Measurements from ENCODE around the gene GDA. TPM values are rescaled to one million over a fixed set of nuclear protein-coding genes. Genes with fewer than 3 reads are reported as not detected.

The GDA gene
- total RNA-seq, 1 donor from 2014 or later = 1.2 TPM

DNA sequence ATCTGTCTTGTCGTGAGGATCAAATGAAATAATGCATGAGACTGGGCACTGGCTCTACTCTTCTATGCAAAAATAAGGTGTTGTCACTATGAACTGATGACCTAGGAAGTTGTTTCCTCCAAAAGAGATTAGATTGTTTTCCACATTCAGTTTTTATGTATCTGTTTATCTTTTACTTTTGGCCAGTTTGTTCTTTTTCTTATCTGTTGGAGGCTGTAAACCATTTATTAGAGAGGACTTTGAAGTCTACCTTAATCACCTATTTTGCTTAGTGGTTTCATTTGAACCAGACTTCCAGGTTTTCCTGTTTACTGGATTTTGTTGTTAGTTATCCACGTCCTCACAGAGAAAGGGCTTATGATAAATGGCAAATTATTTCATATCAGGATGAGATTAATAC lies 21.5 kb upstream of the GDA start:
- peaks cover 3% of the 10 kb centered on the region for H3K27me3 Mint-ChIP-seq (ENCODE audit: unreplicated experiment)
- no peak overlapping the region for H3K4me3 Mint-ChIP-seq (ENCODE audit: unreplicated experiment)
- H3K9me3 Mint-ChIP-seq (ENCODE audit: unreplicated experiment) = no peaks in the 10 kb centered on the region
- no peak for DNase-seq
- no peak overlapping the region for H3K27ac Mint-ChIP-seq (ENCODE audit: unreplicated experiment)
- no peaks in the 10 kb centered on the region for H3K36me3 Mint-ChIP-seq (ENCODE audit: unreplicated experiment)
- TF ChIP-seq, protein P1, sequence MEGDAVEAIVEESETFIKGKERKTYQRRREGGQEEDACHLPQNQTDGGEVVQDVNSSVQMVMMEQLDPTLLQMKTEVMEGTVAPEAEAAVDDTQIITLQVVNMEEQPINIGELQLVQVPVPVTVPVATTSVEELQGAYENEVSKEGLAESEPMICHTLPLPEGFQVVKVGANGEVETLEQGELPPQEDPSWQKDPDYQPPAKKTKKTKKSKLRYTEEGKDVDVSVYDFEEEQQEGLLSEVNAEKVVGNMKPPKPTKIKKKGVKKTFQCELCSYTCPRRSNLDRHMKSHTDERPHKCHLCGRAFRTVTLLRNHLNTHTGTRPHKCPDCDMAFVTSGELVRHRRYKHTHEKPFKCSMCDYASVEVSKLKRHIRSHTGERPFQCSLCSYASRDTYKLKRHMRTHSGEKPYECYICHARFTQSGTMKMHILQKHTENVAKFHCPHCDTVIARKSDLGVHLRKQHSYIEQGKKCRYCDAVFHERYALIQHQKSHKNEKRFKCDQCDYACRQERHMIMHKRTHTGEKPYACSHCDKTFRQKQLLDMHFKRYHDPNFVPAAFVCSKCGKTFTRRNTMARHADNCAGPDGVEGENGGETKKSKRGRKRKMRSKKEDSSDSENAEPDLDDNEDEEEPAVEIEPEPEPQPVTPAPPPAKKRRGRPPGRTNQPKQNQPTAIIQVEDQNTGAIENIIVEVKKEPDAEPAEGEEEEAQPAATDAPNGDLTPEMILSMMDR (IDR thresholded peaks at IDR 0.05; ENCODE audit: partially characterized antibody, unreplicated experiment) = no peak
- no peaks in the 10 kb centered on the region for H3K4me1 Mint-ChIP-seq (ENCODE audit: low read depth, unreplicated experiment)

DNA sequence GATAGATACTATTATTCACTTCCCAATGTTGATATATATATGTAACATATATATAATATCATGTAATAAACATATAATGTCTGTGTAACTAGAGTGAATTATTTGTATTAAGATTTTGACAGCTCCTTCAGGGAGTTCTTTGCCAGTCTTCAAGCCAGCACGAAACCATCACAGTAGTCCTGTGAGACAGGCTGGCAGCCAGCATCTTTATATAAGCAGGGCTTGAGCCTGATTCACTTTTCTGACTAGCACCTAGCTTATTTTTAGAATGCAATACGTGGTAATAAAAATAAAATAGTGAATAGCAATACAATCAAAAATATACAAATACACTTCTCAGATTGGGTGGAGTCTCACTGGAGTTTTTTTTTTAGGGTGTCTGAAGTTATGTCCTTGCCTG lies 20.7 kb upstream of the GDA start:
- no peak for DNase-seq
- no peaks in the 10 kb centered on the region for H3K9me3 Mint-ChIP-seq (ENCODE audit: unreplicated experiment)
- H3K4me1 Mint-ChIP-seq (ENCODE audit: low read depth, unreplicated experiment) = no peaks in the 10 kb centered on the region
- H3K36me3 Mint-ChIP-seq (ENCODE audit: unreplicated experiment) = no peaks in the 10 kb centered on the region
- H3K27me3 Mint-ChIP-seq (ENCODE audit: unreplicated experiment) = peaks cover 3% of the 10 kb centered on the region
- no peak overlapping the region for H3K27ac Mint-ChIP-seq (ENCODE audit: unreplicated experiment)
- TF ChIP-seq, protein P1 (IDR thresholded peaks at IDR 0.05; ENCODE audit: partially characterized antibody, unreplicated experiment) = no peak
- H3K4me3 Mint-ChIP-seq (ENCODE audit: unreplicated experiment) = no peak overlapping the region

DNA sequence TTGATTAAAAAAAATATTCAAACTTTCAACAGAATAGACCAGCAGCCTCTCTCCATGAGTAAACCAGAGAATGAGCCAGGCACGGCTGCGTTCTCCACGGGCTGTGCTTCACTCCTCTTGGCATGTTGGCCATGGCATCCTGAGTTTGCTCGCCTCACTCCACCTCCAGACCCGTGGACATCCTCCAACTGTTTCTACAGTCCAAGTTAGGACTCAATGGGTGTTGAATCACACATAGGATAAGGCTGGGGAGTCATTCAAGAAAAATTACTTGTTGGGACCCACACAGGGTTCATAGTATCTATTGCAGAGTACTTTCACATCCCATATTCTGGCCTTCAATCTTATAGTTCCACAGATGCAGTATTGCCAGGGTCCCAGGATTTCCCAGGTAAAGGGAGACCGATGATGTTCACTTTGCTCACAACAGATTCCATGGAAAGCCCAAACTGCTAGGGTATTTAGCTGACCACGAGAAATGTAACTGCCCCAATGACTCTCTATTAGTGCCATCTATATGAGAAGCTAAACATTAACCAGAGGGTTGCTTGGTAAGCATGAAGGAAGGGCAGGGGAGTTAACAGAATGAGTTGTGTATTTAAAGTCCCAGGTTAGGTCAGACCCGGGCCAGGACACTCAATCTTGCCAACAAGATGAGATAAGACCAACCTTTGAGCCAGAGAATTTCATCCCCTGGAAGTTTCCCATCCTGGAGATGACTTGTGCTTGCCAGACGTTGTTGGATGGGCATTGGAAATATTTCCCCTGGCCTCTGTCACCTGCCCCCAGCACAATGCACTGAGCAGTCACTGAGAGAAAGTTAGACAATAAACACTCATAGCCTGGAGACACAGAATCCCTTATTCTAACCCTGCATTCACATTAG lies 19.7 kb upstream of the GDA start:
- no peaks in the 10 kb centered on the region for H3K36me3 Mint-ChIP-seq (ENCODE audit: unreplicated experiment)
- peaks cover 3% of the 10 kb centered on the region for H3K27me3 Mint-ChIP-seq (ENCODE audit: unreplicated experiment)
- no peaks in the 10 kb centered on the region for H3K4me1 Mint-ChIP-seq (ENCODE audit: low read depth, unreplicated experiment)
- no peak overlapping the region for H3K27ac Mint-ChIP-seq (ENCODE audit: unreplicated experiment)
- no peak overlapping the region for H3K4me3 Mint-ChIP-seq (ENCODE audit: unreplicated experiment)
- TF ChIP-seq, protein P1 (IDR thresholded peaks at IDR 0.05; ENCODE audit: partially characterized antibody, unreplicated experiment) = no peak
- DNase-seq = no peak
- H3K9me3 Mint-ChIP-seq (ENCODE audit: unreplicated experiment) = no peaks in the 10 kb centered on the region

DNA sequence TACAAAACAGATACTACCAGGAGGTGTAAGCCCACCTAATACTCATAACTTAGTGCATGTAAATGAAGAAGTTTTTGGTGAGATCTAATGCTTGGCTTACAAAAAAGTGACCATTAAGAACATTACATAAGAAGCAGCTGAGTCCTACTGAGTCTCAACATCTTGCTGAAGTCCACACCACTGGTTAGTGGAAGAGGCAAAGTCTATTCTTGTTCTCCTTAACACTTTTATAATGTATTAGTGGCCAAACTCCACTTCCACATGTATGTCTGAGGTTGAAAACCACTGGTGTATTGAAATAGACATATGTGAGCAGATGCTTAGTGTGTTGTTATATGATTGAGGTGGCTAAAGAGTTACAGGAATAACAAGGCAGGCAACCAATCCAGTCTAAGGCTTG lies 18.9 kb upstream of the GDA start:
- no peaks in the 10 kb centered on the region for H3K9me3 Mint-ChIP-seq (ENCODE audit: unreplicated experiment)
- H3K27me3 Mint-ChIP-seq (ENCODE audit: unreplicated experiment) = peaks cover 3% of the 10 kb centered on the region
- H3K27ac Mint-ChIP-seq (ENCODE audit: unreplicated experiment) = no peak overlapping the region
- H3K36me3 Mint-ChIP-seq (ENCODE audit: unreplicated experiment) = no peaks in the 10 kb centered on the region
- no peak for DNase-seq
- H3K4me3 Mint-ChIP-seq (ENCODE audit: unreplicated experiment) = no peak overlapping the region
- TF ChIP-seq, protein P1 (IDR thresholded peaks at IDR 0.05; ENCODE audit: partially characterized antibody, unreplicated experiment) = no peak
- H3K4me1 Mint-ChIP-seq (ENCODE audit: low read depth, unreplicated experiment) = no peaks in the 10 kb centered on the region

DNA sequence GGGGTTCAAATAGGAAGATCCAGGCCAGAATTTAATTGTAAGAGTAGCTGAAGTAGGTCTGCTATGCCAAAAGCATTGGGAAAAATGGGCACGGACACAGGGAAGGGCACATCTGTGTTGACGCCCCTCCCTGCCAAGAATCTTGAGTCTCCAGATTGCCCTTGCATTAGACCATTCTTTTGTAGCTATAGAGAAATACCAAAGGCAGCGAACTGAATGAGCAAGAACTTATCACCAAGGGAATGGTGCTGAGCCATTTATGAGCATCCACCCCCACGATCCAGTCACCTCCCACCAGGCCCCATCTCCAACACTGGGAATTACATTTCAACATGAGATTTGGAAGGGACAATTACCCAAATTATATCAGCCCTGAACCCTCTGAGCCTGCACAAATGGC lies 18.0 kb upstream of the GDA start:
- Mint-ChIP-seq H3K4me1 (ENCODE audit: low read depth, unreplicated experiment) (no peaks in the 10 kb centered on the region), H3K4me3 (ENCODE audit: unreplicated experiment) (no peak overlapping the region), H3K9me3 (ENCODE audit: unreplicated experiment) (no peaks in the 10 kb centered on the region), H3K36me3 (ENCODE audit: unreplicated experiment) (no peaks in the 10 kb centered on the region), H3K27ac (ENCODE audit: unreplicated experiment) (no peak overlapping the region), H3K27me3 (ENCODE audit: unreplicated experiment) (peaks cover 3% of the 10 kb centered on the region)
- TF ChIP-seq, protein P1 (IDR thresholded peaks at IDR 0.05; ENCODE audit: partially characterized antibody, unreplicated experiment) = no peak
- no peak for DNase-seq

Data from glutamatergic neuron (in vitro differentiated cells).